Measurements from ENCODE around the gene PAPPA2. TPM values are rescaled to one million over a fixed set of nuclear protein-coding genes. Genes with fewer than 3 reads are reported as not detected.

The PAPPA2 gene
- total and polyA plus RNA-seq, 9 of the 15 experiments (the other 6 are each of a cell fraction or from before 2014, with no cell fraction given): 0.01 to 0.15 (median 0.05) TPM; not detected in 2

- H3K4me1 ChIP-seq (replicated peaks in 1 of 2; ENCODE audit: control insufficient read depth in 2 of 2, insufficient read depth in 2 of 2, low read length in 2 of 2): no peaks in the 10 kb centered on the region
- CTCF ChIA-PET (ENCODE audit: low intra/inter-chr PET ratio): no interaction called here
- no peak overlapping the region for H3K4me3 ChIP-seq
- in situ Hi-C loops (cut with MboI) (no loop called here), intact Hi-C loops (cut with micrococcal nuclease) (no loop called here)
- no peak overlapping the region for H3K27ac ChIP-seq (ENCODE audit: extremely low read depth, low read depth, low read length)
- no TSS peak for BruUV-seq (replicated peaks)
- no peak overlapping the region for H2AFZ ChIP-seq (ENCODE audit: low read depth, low read length)
- FAIRE-seq (no peak), ATAC-seq (no peak), DNase-seq (ENCODE audit: extremely low read depth in 1 of 4, low spot score in 3 of 4) (no peak)
- H3K9ac ChIP-seq (ENCODE audit: insufficient read depth in 1 of 2, low read depth in 2 of 2, low read length in 2 of 2): no peak overlapping the region
- TF ChIP-seq SIX5 (IDR thresholded peaks at IDR 0.05; ENCODE audit: borderline replicate concordance in 1 of 2, insufficient read depth in 1 of 2, low read depth in 1 of 2, low read length in 2 of 2) (no peak), RHOXF2B (CRISPR knock-in tag; conservative IDR thresholded peaks at IDR 0.05) (no peak), RBM25 (IDR thresholded peaks at IDR 0.05; ENCODE audit: low read depth, low read length, severe bottlenecking) (no peak), C11orf30 (IDR thresholded peaks at IDR 0.05; ENCODE audit: low read depth) (no peak), ARID1B (IDR thresholded peaks at IDR 0.05) (no peak), TCFL5 (CRISPR knock-in tag; conservative IDR thresholded peaks at IDR 0.05) (no peak), HDAC6 (IDR thresholded peaks at IDR 0.05; ENCODE audit: low read depth, low read length) (no peak), STAT5B (CRISPR knock-in tag; IDR thresholded peaks at IDR 0.05) (no peak), ASH1L (IDR thresholded peaks at IDR 0.05; ENCODE audit: borderline replicate concordance, low read depth, partially characterized antibody) (no peak), CBX1 (IDR thresholded peaks at IDR 0.05; ENCODE audit: low read depth) (no peak)
- TF ChIP-seq, protein P1, sequence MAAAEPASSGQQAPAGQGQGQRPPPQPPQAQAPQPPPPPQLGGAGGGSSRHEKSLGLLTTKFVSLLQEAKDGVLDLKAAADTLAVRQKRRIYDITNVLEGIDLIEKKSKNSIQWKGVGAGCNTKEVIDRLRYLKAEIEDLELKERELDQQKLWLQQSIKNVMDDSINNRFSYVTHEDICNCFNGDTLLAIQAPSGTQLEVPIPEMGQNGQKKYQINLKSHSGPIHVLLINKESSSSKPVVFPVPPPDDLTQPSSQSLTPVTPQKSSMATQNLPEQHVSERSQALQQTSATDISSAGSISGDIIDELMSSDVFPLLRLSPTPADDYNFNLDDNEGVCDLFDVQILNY (CRISPR knock-in tag; IDR thresholded peaks at IDR 0.05): no peak
- no peak overlapping the region for H3K4me2 ChIP-seq (ENCODE audit: insufficient read depth, low read length)
- H3K79me2 ChIP-seq (ENCODE audit: control insufficient read depth, insufficient read depth, low read length): no peaks in the 10 kb centered on the region
- no peaks in the 10 kb centered on the region for H3K9me1 ChIP-seq (ENCODE audit: control insufficient read depth, insufficient read depth, low read length)
- H4K20me1 ChIP-seq (replicated peaks; ENCODE audit: control insufficient read depth, insufficient read depth, low read length): no peaks in the 10 kb centered on the region
- WGBS (ENCODE audit: insufficient coverage, low coverage, missing lambda C conversion rate): 0% methylated on average over 5 of the region's 5 CpGs
- H3K9me3 ChIP-seq (replicated peaks; ENCODE audit: control insufficient read depth, insufficient read depth, low read depth, low read length): no peaks in the 10 kb centered on the region
- H3K36me3 ChIP-seq (ENCODE audit: control insufficient read depth, insufficient read depth, low read length): no peaks in the 10 kb centered on the region
- H3K27me3 ChIP-seq (ENCODE audit: control insufficient read depth in 2 of 2, insufficient read depth in 2 of 2, low read length in 2 of 2): peaks cover 3 to 7% of the 10 kb centered on the region in 2 experiments; a peak in 2 of 5 replicates
- POLR2A ChIA-PET: interaction anchor here (1.1 to 1.6 kb wide), 2 partner anchors 8 to 10 kb away, joined by 3 to 5 read pairs; no protein-coding TSS in a partner anchor
These were observed 338.6 kb downstream of the PAPPA2 start for GRCh38 chr1:176801514-176802020.
